ENCODE results near the gene ETS1. TPM values are rescaled to one million over a fixed set of nuclear protein-coding genes. Genes with fewer than 3 reads are reported as not detected.

Gene ETS1
- total RNA-seq, 1 experiment from 2014 or later = 3.7 TPM

- POLR2A ChIA-PET (ENCODE audit: low non-redundant PET) = no interaction called here
- no TSS peak for BruUV-seq (replicated peaks)
- no peak overlapping the region for H3K27ac ChIP-seq (ENCODE audit: low read depth, low read length, poor library complexity, severe bottlenecking)
Measured at GRCh38 chr11:128576555-128576954, 10.8 kb downstream of the ETS1 start.

GRCh38 chr11:128575961-128576350 lies 11.4 kb downstream of the ETS1 start:
- Histone ChIP-seq H3K4me3 (ENCODE audit: low read depth, low read length, poor library complexity, severe bottlenecking) (no peak overlapping the region), H3K4me1 (ENCODE audit: insufficient read depth, low read length, poor library complexity, severe bottlenecking) (no peaks in the 10 kb centered on the region), H3K27me3 (replicated peaks; ENCODE audit: insufficient read depth, low read depth, low read length, poor library complexity) (peaks cover 48% of the 10 kb centered on the region), H3K36me3 (ENCODE audit: insufficient read depth, low read length, poor library complexity, severe bottlenecking) (no peaks in the 10 kb centered on the region), H3K27ac (ENCODE audit: low read depth, low read length, poor library complexity, severe bottlenecking) (no peak overlapping the region), H3K9me3 (ENCODE audit: low read depth, low read length, poor library complexity, severe bottlenecking) (no peaks in the 10 kb centered on the region)
- CTCF ChIA-PET = no interaction called here
- no peak for DNase-seq (ENCODE audit: low spot score)
- no TSS peak for BruUV-seq (replicated peaks)
- intact Hi-C loops (cut with micrococcal nuclease; ENCODE audit: unreplicated experiment) = no loop called here
- TF ChIP-seq CTCF (conservative IDR thresholded peaks at IDR 0.05; ENCODE audit: low read depth, low read length) = no peak
- TF ChIP-seq EZH2 (IDR thresholded peaks at IDR 0.05; ENCODE audit: borderline replicate concordance, low read depth, low read length, poor library complexity, severe bottlenecking) = no peak
- POLR2A ChIA-PET (ENCODE audit: low non-redundant PET) = no interaction called here

More at GRCh38 chr11:128576555-128576954, 10.8 kb downstream of the ETS1 start:
- Histone ChIP-seq H3K9me3 (ENCODE audit: low read depth, low read length, poor library complexity, severe bottlenecking) (no peaks in the 10 kb centered on the region), H3K36me3 (ENCODE audit: insufficient read depth, low read length, poor library complexity, severe bottlenecking) (no peaks in the 10 kb centered on the region), H3K27me3 (replicated peaks; ENCODE audit: insufficient read depth, low read depth, low read length, poor library complexity) (peaks cover 50% of the 10 kb centered on the region), H3K4me3 (ENCODE audit: low read depth, low read length, poor library complexity, severe bottlenecking) (no peak overlapping the region), H3K4me1 (ENCODE audit: insufficient read depth, low read length, poor library complexity, severe bottlenecking) (no peaks in the 10 kb centered on the region)
- intact Hi-C loops (cut with micrococcal nuclease; ENCODE audit: unreplicated experiment) = no loop called here
- no peak for TF ChIP-seq EZH2 (IDR thresholded peaks at IDR 0.05; ENCODE audit: borderline replicate concordance, low read depth, low read length, poor library complexity, severe bottlenecking)
- TF ChIP-seq CTCF (conservative IDR thresholded peaks at IDR 0.05; ENCODE audit: low read depth, low read length) = no peak
- CTCF ChIA-PET = no interaction called here
- no peak for DNase-seq (ENCODE audit: low spot score)

DNA sequence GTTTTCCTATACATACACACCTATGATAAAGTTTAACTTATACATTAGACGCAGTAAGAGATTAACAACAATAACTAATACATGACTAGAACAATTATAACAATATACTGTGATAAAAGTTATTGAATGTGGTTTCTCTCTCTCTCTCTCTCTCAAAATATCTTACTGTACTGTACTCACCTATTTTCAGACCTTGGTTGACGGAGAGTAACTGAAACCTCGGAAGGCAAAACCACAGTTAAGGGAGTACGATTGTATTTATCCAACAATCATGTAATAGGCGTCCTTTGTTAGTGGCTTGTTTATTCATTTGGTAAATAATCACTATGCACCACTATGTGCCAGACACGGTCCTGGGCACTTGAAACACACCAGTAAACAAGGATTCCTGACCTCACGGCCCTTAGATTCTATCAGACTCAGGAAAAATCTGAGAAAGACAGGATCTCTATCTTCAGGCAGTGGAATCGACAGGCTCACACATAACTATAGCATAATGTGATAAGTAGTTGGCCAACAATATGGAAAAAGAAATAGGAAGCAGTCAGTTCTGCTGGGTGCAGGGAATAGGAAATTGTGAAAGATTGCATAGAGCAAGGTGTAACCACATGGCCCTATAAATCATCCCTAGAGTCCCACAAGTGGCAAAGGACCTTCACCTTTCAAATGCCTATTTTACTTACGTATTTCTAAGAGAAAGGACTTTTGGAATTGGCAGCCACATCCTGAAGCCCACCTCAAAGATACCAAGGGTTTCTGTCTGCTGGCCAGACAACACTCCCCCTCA lies 12.0 kb downstream of the ETS1 start:
- DNase-seq (ENCODE audit: low spot score) = no peak
- Histone ChIP-seq H3K36me3 (ENCODE audit: insufficient read depth, low read length, poor library complexity, severe bottlenecking) (no peaks in the 10 kb centered on the region), H3K27me3 (replicated peaks; ENCODE audit: insufficient read depth, low read depth, low read length, poor library complexity) (peaks cover 51% of the 10 kb centered on the region), H3K4me1 (ENCODE audit: insufficient read depth, low read length, poor library complexity, severe bottlenecking) (no peaks in the 10 kb centered on the region), H3K4me3 (ENCODE audit: low read depth, low read length, poor library complexity, severe bottlenecking) (no peak overlapping the region), H3K27ac (ENCODE audit: low read depth, low read length, poor library complexity, severe bottlenecking) (no peak overlapping the region), H3K9me3 (ENCODE audit: low read depth, low read length, poor library complexity, severe bottlenecking) (no peaks in the 10 kb centered on the region)
- ChIA-PET POLR2A (ENCODE audit: low non-redundant PET) (no interaction called here), CTCF (interaction anchor here (0.6 kb wide), 1 partner anchor 248 kb away, joined by 3 read pairs; no protein-coding TSS in a partner anchor)
- BruUV-seq (replicated peaks) = no TSS peak
- intact Hi-C loops (cut with micrococcal nuclease; ENCODE audit: unreplicated experiment) = no loop called here
- TF ChIP-seq EZH2 (IDR thresholded peaks at IDR 0.05; ENCODE audit: borderline replicate concordance, low read depth, low read length, poor library complexity, severe bottlenecking) = no peak
- TF ChIP-seq CTCF (conservative IDR thresholded peaks at IDR 0.05; ENCODE audit: low read depth, low read length) = no peak

Measured in A673 (cell line).